Ectodermal cell (in vitro differentiated cells): ENCODE results near the gene BHLHA9.

Experiments
- H3K27ac ChIP-seq: 2 replicates; pipeline ENCODE4 v1.7.0; 2013; ENCODE audit warnings: mild to moderate bottlenecking, low read depth, low read length; ENCODE audit not compliant: insufficient read depth, poor library complexity, severe bottlenecking
- H3K27me3 ChIP-seq: 2 replicates; pipeline ENCODE4 v1.7.0; 2013; ENCODE audit warnings: mild to moderate bottlenecking, low read length; ENCODE audit not compliant: insufficient read depth, control insufficient read depth, poor library complexity, severe bottlenecking
- H3K36me3 ChIP-seq: one replicate; pipeline ENCODE4 v1.7.0; 2013; ENCODE audit warnings: low read length; ENCODE audit not compliant: control insufficient read depth, insufficient read depth
- H3K4me1 ChIP-seq: one replicate; pipeline ENCODE4 v1.7.0; 2013; ENCODE audit warnings: low read length; ENCODE audit not compliant: control insufficient read depth, insufficient read depth
- H3K4me3 ChIP-seq: 2 replicates; pipeline ENCODE4 v1.7.0; 2013; ENCODE audit warnings: low read depth, low read length, control low read depth; ENCODE audit not compliant: insufficient read depth
- H3K9me3 ChIP-seq: 2 replicates; pipeline ENCODE4 v1.7.0; 2013; ENCODE audit warnings: mild to moderate bottlenecking, low read length, moderate library complexity; ENCODE audit not compliant: control insufficient read depth
- WGBS, 2 experiments: methylation state at CpG; one replicate each; pipeline ENCODE4 v1.1.7; 2013; ENCODE audit warnings: missing lambda C conversion rate in 2 of 2; 5-methylcytosine and 5-hydroxymethylcytosine counted together

BHLHA9 gene

GRCh38 chr17:1251866-1252608, 18.2 kb upstream of the BHLHA9 start:
- H3K27me3 ChIP-seq, result no peaks in the 10 kb centered on the region
- no peak overlapping the region for H3K27ac ChIP-seq
- 76 to 77% methylated on average over 14 to 16 of the region's 16 CpGs for WGBS, 2 experiments

DNA sequence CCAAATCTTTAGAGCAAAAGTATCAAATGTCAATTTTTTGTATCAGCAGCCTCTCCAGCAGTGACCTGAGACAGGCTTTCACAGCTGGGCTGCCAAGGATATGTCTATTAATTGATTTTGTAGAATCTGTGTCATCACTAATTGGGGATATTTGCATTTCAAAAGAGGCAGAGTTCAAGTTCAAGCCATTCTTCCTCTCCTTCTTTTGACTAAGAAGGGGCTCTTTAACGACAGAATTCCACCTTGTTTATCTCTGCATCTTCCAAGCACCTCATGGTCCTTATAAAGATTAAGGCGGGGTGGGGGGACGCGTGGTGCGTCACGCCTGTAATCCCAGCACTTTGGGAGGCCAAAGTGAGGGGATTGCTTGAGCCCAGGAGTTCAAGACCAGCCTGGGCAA, 15.2 kb upstream of the BHLHA9 start:
- H3K27ac ChIP-seq, result no peak overlapping the region
- H3K4me3 ChIP-seq, result no peak overlapping the region
- H3K36me3 ChIP-seq, result no peaks in the 10 kb centered on the region
- H3K4me1 ChIP-seq, result no peaks in the 10 kb centered on the region
- no peaks in the 10 kb centered on the region for H3K9me3 ChIP-seq
- WGBS, 2 experiments, result 44% methylated on average over 6 of the region's 6 CpGs
- H3K27me3 ChIP-seq, result peaks cover 17% of the 10 kb centered on the region

More at GRCh38 chr17:1251866-1252608, 18.2 kb upstream of the BHLHA9 start:
- Histone ChIP-seq H3K36me3 (no peaks in the 10 kb centered on the region), H3K9me3 (no peaks in the 10 kb centered on the region), H3K4me1 (no peaks in the 10 kb centered on the region), H3K4me3 (no peak overlapping the region)

- no peak overlapping the region for H3K4me3 ChIP-seq
- WGBS, 2 experiments, result 94 to 95% methylated on average over 16 of the region's 16 CpGs
- no peaks in the 10 kb centered on the region for H3K9me3 ChIP-seq
- no peak overlapping the region for H3K27ac ChIP-seq
- no peaks in the 10 kb centered on the region for H3K4me1 ChIP-seq
- H3K36me3 ChIP-seq, result no peaks in the 10 kb centered on the region
- H3K27me3 ChIP-seq, result peaks cover 33% of the 10 kb centered on the region
Observed at GRCh38 chr17:1256699-1257098, 13.5 kb upstream of the BHLHA9 start.

DNA sequence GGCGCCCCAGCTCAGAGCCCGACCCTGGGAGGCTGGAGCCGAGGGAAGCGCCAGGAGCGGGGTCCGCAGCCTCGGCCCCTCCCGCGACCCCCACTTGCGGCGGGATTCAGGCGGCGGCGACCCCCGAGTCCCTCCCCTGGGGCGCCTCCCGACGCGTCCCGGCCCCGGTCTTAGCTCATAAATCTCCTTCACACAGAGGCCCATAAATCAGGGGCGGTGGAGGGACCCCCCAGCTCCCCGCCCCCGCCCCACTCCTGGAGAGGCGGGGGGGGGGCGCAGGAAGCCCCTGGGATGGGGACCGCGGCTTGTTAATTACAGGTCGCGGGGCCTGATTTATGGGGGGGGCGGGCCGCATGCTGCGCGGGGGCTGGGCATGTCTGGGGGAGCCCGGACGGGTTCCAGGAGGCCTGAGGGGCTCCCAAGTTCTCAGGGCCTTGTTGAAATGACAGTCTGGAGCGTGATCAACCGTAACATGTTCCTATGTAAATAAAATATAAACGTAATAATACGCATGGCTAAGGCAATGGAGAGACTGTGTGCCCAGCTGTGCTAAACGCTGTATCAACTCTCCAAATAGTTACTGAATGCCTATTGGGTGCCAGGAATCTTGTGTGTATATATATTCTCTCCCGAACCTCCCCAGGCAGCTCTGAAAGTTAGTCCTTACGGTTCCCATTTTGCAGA, 10.0 kb upstream of the BHLHA9 start:
- 29 to 30% methylated on average over 42 to 43 of the region's 43 CpGs for WGBS, 2 experiments
- H3K9me3 ChIP-seq, result no peaks in the 10 kb centered on the region
- no peak overlapping the region for H3K27ac ChIP-seq
- no peaks in the 10 kb centered on the region for H3K4me1 ChIP-seq
- peak overlapping the region; percentile 29 for H3K4me3 ChIP-seq
- H3K36me3 ChIP-seq, result no peaks in the 10 kb centered on the region
- peaks cover 33% of the 10 kb centered on the region for H3K27me3 ChIP-seq

GRCh38 chr17:1260770-1261161, 9.5 kb upstream of the BHLHA9 start:
- WGBS, 2 experiments, result 90 to 93% methylated on average over 6 of the region's 6 CpGs

DNA sequence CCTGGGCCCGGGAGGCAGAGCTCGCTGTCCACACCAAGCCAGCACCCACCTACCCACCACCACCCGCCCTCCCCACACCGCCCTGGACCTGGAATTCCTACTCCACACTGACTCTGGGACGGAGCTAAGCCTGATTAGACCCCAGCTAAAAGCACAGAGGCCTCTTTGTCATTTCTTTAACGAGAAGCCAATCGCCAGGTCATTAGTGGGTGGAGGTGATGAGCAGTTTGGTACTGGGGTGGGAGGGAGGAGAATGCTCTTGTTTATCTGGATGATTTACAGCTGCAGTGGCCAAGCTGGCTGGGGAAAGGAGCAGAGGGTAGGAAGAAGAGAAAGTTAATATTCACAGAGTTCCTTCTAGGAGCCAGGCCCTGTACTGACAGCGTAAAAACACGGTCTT, 6.0 kb upstream of the BHLHA9 start:
- no peak overlapping the region for H3K27ac ChIP-seq
- 82 to 83% methylated on average over 9 of the region's 9 CpGs for WGBS, 2 experiments
- no peak overlapping the region for H3K4me3 ChIP-seq
- no peaks in the 10 kb centered on the region for H3K4me1 ChIP-seq
- no peaks in the 10 kb centered on the region for H3K36me3 ChIP-seq
- H3K9me3 ChIP-seq, result no peaks in the 10 kb centered on the region
- H3K27me3 ChIP-seq, result peaks cover 24% of the 10 kb centered on the region

More at GRCh38 chr17:1260770-1261161, 9.5 kb upstream of the BHLHA9 start:
- Histone ChIP-seq H3K4me1 (no peaks in the 10 kb centered on the region), H3K9me3 (no peaks in the 10 kb centered on the region), H3K36me3 (no peaks in the 10 kb centered on the region), H3K27ac (no peak overlapping the region), H3K27me3 (peaks cover 33% of the 10 kb centered on the region), H3K4me3 (no peak overlapping the region)

DNA sequence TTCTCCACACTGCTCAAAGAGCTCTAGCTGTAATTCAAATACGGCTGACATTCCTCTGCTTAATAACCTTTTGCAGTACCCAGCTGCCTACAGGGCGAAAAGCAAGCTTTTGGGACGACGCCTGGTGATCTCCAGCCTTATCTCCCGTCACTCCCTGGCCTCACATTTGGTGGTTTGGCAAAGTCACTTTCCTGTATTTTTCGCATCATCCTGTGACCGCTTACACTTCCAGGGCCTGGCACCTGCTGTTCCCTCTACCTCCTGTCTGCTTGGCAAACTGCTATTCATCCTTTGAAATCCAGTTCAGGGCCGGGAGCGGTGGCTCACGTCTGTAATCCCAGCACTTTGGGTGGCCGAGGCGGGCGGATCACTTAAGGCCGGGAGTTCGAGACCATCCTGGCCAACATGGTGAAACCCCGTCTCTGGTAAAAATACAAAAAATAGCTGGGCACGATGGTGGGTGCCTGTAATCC, 2.7 kb upstream of the BHLHA9 start:
- peak overlapping the region; percentile 56 for H3K4me3 ChIP-seq
- H3K27ac ChIP-seq, result peak overlapping the region; percentile 33

GRCh38 chr17:1271030-1271423, 783 bp downstream of the BHLHA9 start:
- Histone ChIP-seq H3K27ac (no peak overlapping the region), H3K36me3 (no peaks in the 10 kb centered on the region), H3K27me3 (no peaks in the 10 kb centered on the region), H3K4me3 (no peak overlapping the region), H3K4me1 (no peaks in the 10 kb centered on the region), H3K9me3 (no peaks in the 10 kb centered on the region)
- 94 to 95% methylated on average over 42 of the region's 42 CpGs for WGBS, 2 experiments

More for the DNA sequence above, 2.7 kb upstream of the BHLHA9 start:
- no peaks in the 10 kb centered on the region for H3K27me3 ChIP-seq
- 44 to 46% methylated on average over 17 of the region's 17 CpGs for WGBS, 2 experiments
- no peaks in the 10 kb centered on the region for H3K36me3 ChIP-seq
- H3K4me1 ChIP-seq, result no peaks in the 10 kb centered on the region
- H3K9me3 ChIP-seq, result no peaks in the 10 kb centered on the region

GRCh38 chr17:1271441-1271840, 1.2 kb downstream of the BHLHA9 start:
- Histone ChIP-seq H3K36me3 (no peaks in the 10 kb centered on the region), H3K27me3 (no peaks in the 10 kb centered on the region), H3K27ac (no peak overlapping the region), H3K4me1 (no peaks in the 10 kb centered on the region), H3K4me3 (no peak overlapping the region), H3K9me3 (no peaks in the 10 kb centered on the region)
- WGBS, 2 experiments, result 92 to 94% methylated on average over 18 of the region's 18 CpGs

DNA sequence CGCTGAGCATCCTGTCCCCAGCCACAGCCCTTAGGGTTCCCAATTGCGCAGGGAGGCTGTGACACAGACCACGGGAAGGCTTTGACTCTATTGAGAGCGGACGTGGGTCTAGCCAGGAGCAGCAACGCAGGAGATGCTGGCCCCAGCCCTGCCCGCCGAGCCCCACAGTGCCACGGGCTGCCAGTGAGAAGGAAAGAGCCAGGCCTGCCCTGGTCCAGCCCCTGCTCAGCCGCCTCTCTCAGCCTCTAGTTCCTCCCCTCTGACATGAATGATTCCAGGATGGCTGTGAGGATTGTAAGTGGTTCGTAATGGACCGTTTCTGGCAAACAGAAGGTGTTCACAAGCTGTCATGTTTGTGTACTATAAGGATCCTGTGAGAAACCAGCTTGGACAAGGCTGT, 2.5 kb downstream of the BHLHA9 start:
- H3K27me3 ChIP-seq, result no peaks in the 10 kb centered on the region
- WGBS, 2 experiments, result 91 to 92% methylated on average over 12 of the region's 12 CpGs
- no peak overlapping the region for H3K4me3 ChIP-seq
- no peaks in the 10 kb centered on the region for H3K9me3 ChIP-seq
- no peak overlapping the region for H3K27ac ChIP-seq
- no peaks in the 10 kb centered on the region for H3K4me1 ChIP-seq
- no peaks in the 10 kb centered on the region for H3K36me3 ChIP-seq
